CD8-positive, alpha-beta memory T cell (primary cell): ENCODE data around the gene HS3ST5. TPM values are rescaled to one million over a fixed set of nuclear protein-coding genes. Genes with fewer than 3 reads are reported as not detected.

Experiments used
- CTCF ChIA-PET: fragments of 350-600 bp; sonication (Branson Sonifier 250); formaldehyde crosslinking; loops from one replicate; lab custom pipeline; 2021; ENCODE audit warnings: antibody characterized with exemption; lab: Charles Lee
- POLR2A ChIA-PET: fragments of 350-600 bp; sonication (Branson Sonifier 250); formaldehyde crosslinking; loops from one replicate; lab custom pipeline; 2021; ENCODE audit warnings: antibody characterized with exemption; lab: Charles Lee
- DNase-seq, 5 donors: peaks; one replicate each; pipeline versions ENCODE4 v3.0.0 to v3.0.0-alpha.2; 2020 to 2022; ENCODE audit warnings: mixed read lengths in 1 of 5
- H3K27ac ChIP-seq: one replicate; pipeline ENCODE4 v1.7.0; 2013; ENCODE audit warnings: low read depth, mild to moderate bottlenecking, low read length, moderate library complexity
- H3K27me3 ChIP-seq: 2 replicates; pipeline ENCODE4 v1.7.0; 2013; ENCODE audit warnings: low read length, mild to moderate bottlenecking; ENCODE audit not compliant: insufficient read depth, poor library complexity, severe bottlenecking
- H3K36me3 ChIP-seq: 2 replicates; pipeline ENCODE4 v1.7.0; 2013; ENCODE audit warnings: mild to moderate bottlenecking, low read length, moderate library complexity; ENCODE audit not compliant: insufficient read depth
- H3K4me1 ChIP-seq: 2 replicates; pipeline ENCODE4 v1.7.0; 2013; ENCODE audit warnings: mild to moderate bottlenecking, low read length, moderate library complexity; ENCODE audit not compliant: insufficient read depth
- H3K4me3 ChIP-seq: 2 replicates; pipeline ENCODE4 v1.7.0; 2013; ENCODE audit warnings: mild to moderate bottlenecking, low read length
- H3K9me3 ChIP-seq: 2 replicates; pipeline ENCODE4 v1.7.0; 2013; ENCODE audit warnings: mild to moderate bottlenecking, low read length
- H3K27ac Mint-ChIP-seq, 8 donors: one replicate each; pipeline ENCODE4 v1.8.0; 2020 to 2021; ENCODE audit warnings: mixed read lengths in 8 of 8, mild to moderate bottlenecking in 6 of 8, inconsistent platforms in 3 of 8, moderate library complexity in 3 of 8
- H3K27me3 Mint-ChIP-seq, 2 donors: one replicate each; pipeline ENCODE4 v1.8.0; 2020 to 2021; ENCODE audit warnings: mixed read lengths in 2 of 2, mild to moderate bottlenecking in 1 of 2, moderate library complexity in 1 of 2
- H3K36me3 Mint-ChIP-seq, 3 donors: one replicate each; pipeline ENCODE4 v1.8.0; 2020 to 2021; ENCODE audit warnings: mixed read lengths in 3 of 3, inconsistent platforms in 1 of 3, mild to moderate bottlenecking in 1 of 3
- H3K4me1 Mint-ChIP-seq, 3 donors: one replicate each; pipeline ENCODE4 v1.8.0; 2020 to 2021; ENCODE audit warnings: mixed read lengths in 3 of 3, inconsistent platforms in 1 of 3, mild to moderate bottlenecking in 1 of 3
- H3K4me3 Mint-ChIP-seq, 7 donors: one replicate each; pipeline ENCODE4 v1.8.0; 2020 to 2021; ENCODE audit warnings: mixed read lengths in 7 of 7, mild to moderate bottlenecking in 6 of 7, moderate library complexity in 4 of 7, inconsistent platforms in 2 of 7
- H3K9me3 Mint-ChIP-seq, 5 donors: one replicate each; pipeline ENCODE4 v1.8.0; 2020 to 2022; ENCODE audit warnings: mixed read lengths in 5 of 5, mild to moderate bottlenecking in 3 of 5, moderate library complexity in 2 of 5, inconsistent platforms in 1 of 5
- polyA plus RNA-seq: library from polyadenylated mRNA; unstranded; fragments of 300-500 nt; fragmentation: Illumina TruSeq; gene quantifications from one replicate; pipeline ENCODE4 v1.2.3, GENCODE V29; 2021
- total RNA-seq, 2 experiments: library from RNA; stranded (reverse); gene quantifications; one replicate each; pipeline ENCODE4 v1.2.3, GENCODE V29; 2021

The HS3ST5 gene
- total and polyA plus RNA-seq, 3 experiments from 2014 or later: not detected

GRCh38 chr6:114346451-114346850 lies 3.6 kb upstream of the HS3ST5 start:
- Histone ChIP-seq H3K4me3 (no peak overlapping the region), H3K4me1 (no peaks in the 10 kb centered on the region), H3K27ac (no peak overlapping the region), H3K9me3 (no peaks in the 10 kb centered on the region), H3K36me3 (no peaks in the 10 kb centered on the region), H3K27me3 (no peaks in the 10 kb centered on the region)
- H3K27me3 Mint-ChIP-seq: peaks cover 9 to 15% of the 10 kb centered on the region in 2 donors
- H3K27ac Mint-ChIP-seq: peak overlapping the region in 1 of 8 donors; percentile 68
- ChIA-PET POLR2A (no interaction called here), CTCF (no interaction called here)
- no peak overlapping the region for H3K4me3 Mint-ChIP-seq
- H3K36me3 Mint-ChIP-seq: peaks cover 0 to 4% (median 0%) of the 10 kb centered on the region in 3 donors
- H3K9me3 Mint-ChIP-seq: peaks cover 0 to 8% (median 3%) of the 10 kb centered on the region in 5 donors
- no peak for DNase-seq
- H3K4me1 Mint-ChIP-seq: peaks cover 2 to 8% (median 4%) of the 10 kb centered on the region in 3 donors

DNA sequence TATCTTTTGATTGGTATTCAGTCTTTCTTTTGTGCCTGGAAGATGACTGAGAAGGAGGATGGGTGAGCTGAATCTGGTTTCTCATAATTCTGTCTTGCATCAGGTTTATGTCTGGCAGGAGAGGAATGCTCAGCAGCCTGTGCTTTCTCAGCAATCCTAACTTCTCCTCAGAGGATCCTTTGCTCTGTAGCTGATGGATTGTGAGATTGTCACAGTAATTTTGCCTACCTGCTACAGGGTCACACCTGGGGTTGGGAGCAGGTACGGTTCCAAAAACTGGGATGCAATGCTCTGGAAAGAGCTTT lies 2.1 kb upstream of the HS3ST5 start:
- DNase-seq: no peak
- Histone ChIP-seq H3K4me3 (no peak overlapping the region), H3K4me1 (no peaks in the 10 kb centered on the region), H3K27ac (no peak overlapping the region), H3K9me3 (no peaks in the 10 kb centered on the region), H3K27me3 (no peaks in the 10 kb centered on the region), H3K36me3 (no peaks in the 10 kb centered on the region)
- CTCF ChIA-PET: no interaction called here
- POLR2A ChIA-PET: no interaction called here
- H3K36me3 Mint-ChIP-seq: peaks cover 0 to 4% (median 0%) of the 10 kb centered on the region in 3 donors
- H3K4me3 Mint-ChIP-seq: no peak overlapping the region
- peaks cover 9 to 22% of the 10 kb centered on the region in 2 donors for H3K27me3 Mint-ChIP-seq
- peaks cover 0 to 7% (median 3%) of the 10 kb centered on the region in 5 donors for H3K9me3 Mint-ChIP-seq
- no peak overlapping the region for H3K27ac Mint-ChIP-seq
- H3K4me1 Mint-ChIP-seq: peaks cover 2 to 8% (median 4%) of the 10 kb centered on the region in 3 donors

- Histone ChIP-seq H3K9me3 (no peaks in the 10 kb centered on the region), H3K4me3 (no peak overlapping the region), H3K4me1 (no peaks in the 10 kb centered on the region), H3K27me3 (no peaks in the 10 kb centered on the region), H3K27ac (no peak overlapping the region), H3K36me3 (no peaks in the 10 kb centered on the region)
- H3K4me1 Mint-ChIP-seq: peaks cover 2 to 8% (median 4%) of the 10 kb centered on the region in 3 donors
- H3K9me3 Mint-ChIP-seq: peaks cover 0 to 7% (median 3%) of the 10 kb centered on the region in 5 donors
- CTCF ChIA-PET: no interaction called here
- H3K27ac Mint-ChIP-seq: no peak overlapping the region
- H3K36me3 Mint-ChIP-seq: peaks cover 0 to 4% (median 0%) of the 10 kb centered on the region in 3 donors
- no peak overlapping the region for H3K4me3 Mint-ChIP-seq
- POLR2A ChIA-PET: no interaction called here
- H3K27me3 Mint-ChIP-seq: peaks cover 9 to 22% of the 10 kb centered on the region in 2 donors
- DNase-seq: no peak
Observed at GRCh38 chr6:114344246-114344970, 1.6 kb upstream of the HS3ST5 start.

DNA sequence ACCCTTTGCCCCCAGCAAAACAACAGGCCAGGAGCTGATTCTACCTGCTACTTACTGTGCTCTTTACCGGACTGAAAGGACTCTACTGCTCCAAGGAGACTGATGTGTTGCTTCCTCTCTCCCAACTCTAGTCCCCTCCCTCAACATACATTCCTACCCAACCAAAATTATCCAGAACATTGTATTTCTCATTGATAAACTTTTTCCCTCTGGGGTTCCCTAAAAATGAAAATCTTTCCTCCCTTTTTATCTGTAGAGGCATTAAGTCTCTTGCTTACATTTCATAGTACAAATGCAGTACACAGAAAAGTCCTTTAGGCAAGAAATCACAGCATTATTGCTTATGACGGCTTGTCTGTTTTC lies 940 bp upstream of the HS3ST5 start:
- DNase-seq: no peak
- H3K4me1 Mint-ChIP-seq: peaks cover 2 to 8% (median 4%) of the 10 kb centered on the region in 3 donors
- H3K27ac ChIP-seq: no peak overlapping the region
- no peaks in the 10 kb centered on the region for H3K36me3 ChIP-seq
- H3K36me3 Mint-ChIP-seq: peaks cover 0 to 4% (median 0%) of the 10 kb centered on the region in 3 donors
- no peaks in the 10 kb centered on the region for H3K9me3 ChIP-seq
- peaks cover 0 to 7% (median 3%) of the 10 kb centered on the region in 5 donors for H3K9me3 Mint-ChIP-seq
- peaks cover 9 to 22% of the 10 kb centered on the region in 2 donors for H3K27me3 Mint-ChIP-seq
- ChIA-PET POLR2A (no interaction called here), CTCF (no interaction called here)
- H3K27me3 ChIP-seq: no peaks in the 10 kb centered on the region
- H3K4me1 ChIP-seq: no peaks in the 10 kb centered on the region
- H3K4me3 ChIP-seq: no peak overlapping the region
- no peak overlapping the region for H3K27ac Mint-ChIP-seq
- H3K4me3 Mint-ChIP-seq: no peak overlapping the region

GRCh38 chr6:114342086-114342825 lies 567 bp downstream of the HS3ST5 start:
- no peak for DNase-seq
- CTCF ChIA-PET: no interaction called here

DNA sequence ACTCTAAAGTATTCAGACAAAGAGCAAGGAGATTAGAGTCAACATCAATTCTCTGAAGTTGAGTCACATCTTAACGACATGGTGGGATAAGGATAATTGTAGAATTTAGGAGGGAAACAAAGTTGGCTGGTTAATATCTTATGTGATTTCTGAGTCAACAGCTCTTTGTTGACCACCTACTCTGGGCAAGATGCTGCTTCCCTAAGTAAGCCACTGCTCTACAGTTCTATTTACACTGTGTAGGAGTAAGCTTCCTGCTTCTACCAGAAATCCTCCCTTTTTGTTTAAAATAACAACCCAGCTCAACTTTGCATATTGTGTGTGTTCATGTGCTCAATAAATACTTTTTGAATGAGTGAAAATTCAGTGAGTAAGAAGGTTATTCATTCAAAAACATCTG lies 3.1 kb downstream of the HS3ST5 start:
- H3K4me3 Mint-ChIP-seq: no peak overlapping the region
- Histone ChIP-seq H3K4me1 (no peaks in the 10 kb centered on the region), H3K4me3 (no peak overlapping the region), H3K36me3 (no peaks in the 10 kb centered on the region), H3K27me3 (no peaks in the 10 kb centered on the region), H3K9me3 (no peaks in the 10 kb centered on the region), H3K27ac (no peak overlapping the region)
- no peak overlapping the region for H3K27ac Mint-ChIP-seq
- H3K9me3 Mint-ChIP-seq: peaks cover 0 to 7% (median 3%) of the 10 kb centered on the region in 5 donors
- peaks cover 9 to 22% of the 10 kb centered on the region in 2 donors for H3K27me3 Mint-ChIP-seq
- H3K36me3 Mint-ChIP-seq: peaks cover 0 to 4% (median 0%) of the 10 kb centered on the region in 3 donors
- peaks cover 2 to 8% (median 4%) of the 10 kb centered on the region in 3 donors for H3K4me1 Mint-ChIP-seq
- CTCF ChIA-PET: no interaction called here
- no peak for DNase-seq
- POLR2A ChIA-PET: no interaction called here

More at GRCh38 chr6:114342086-114342825, 567 bp downstream of the HS3ST5 start:
- H3K27me3 ChIP-seq: no peaks in the 10 kb centered on the region
- Mint-ChIP-seq H3K36me3 (peaks cover 0 to 4% (median 0%) of the 10 kb centered on the region in 3 donors), H3K27me3 (peaks cover 9 to 22% of the 10 kb centered on the region in 2 donors), H3K4me1 (peaks cover 2 to 8% (median 4%) of the 10 kb centered on the region in 3 donors), H3K4me3 (no peak overlapping the region), H3K27ac (no peak overlapping the region), H3K9me3 (peaks cover 0 to 7% (median 3%) of the 10 kb centered on the region in 5 donors)
- H3K9me3 ChIP-seq: no peaks in the 10 kb centered on the region
- H3K36me3 ChIP-seq: no peaks in the 10 kb centered on the region
- no peak overlapping the region for H3K4me3 ChIP-seq
- H3K4me1 ChIP-seq: no peaks in the 10 kb centered on the region
- POLR2A ChIA-PET: no interaction called here
- H3K27ac ChIP-seq: no peak overlapping the region

GRCh38 chr6:114334237-114334636 lies 8.6 kb downstream of the HS3ST5 start:
- Histone ChIP-seq H3K27ac (no peak overlapping the region), H3K27me3 (no peaks in the 10 kb centered on the region), H3K9me3 (no peaks in the 10 kb centered on the region), H3K36me3 (no peaks in the 10 kb centered on the region), H3K4me3 (no peak overlapping the region), H3K4me1 (no peaks in the 10 kb centered on the region)
- ChIA-PET CTCF (no interaction called here), POLR2A (no interaction called here)
- DNase-seq: no peak
- no peaks in the 10 kb centered on the region for H3K9me3 Mint-ChIP-seq
- H3K4me3 Mint-ChIP-seq: no peak overlapping the region
- H3K27ac Mint-ChIP-seq: no peak overlapping the region
- H3K36me3 Mint-ChIP-seq: no peaks in the 10 kb centered on the region
- H3K27me3 Mint-ChIP-seq: no peaks in the 10 kb centered on the region
- H3K4me1 Mint-ChIP-seq: no peaks in the 10 kb centered on the region

DNA sequence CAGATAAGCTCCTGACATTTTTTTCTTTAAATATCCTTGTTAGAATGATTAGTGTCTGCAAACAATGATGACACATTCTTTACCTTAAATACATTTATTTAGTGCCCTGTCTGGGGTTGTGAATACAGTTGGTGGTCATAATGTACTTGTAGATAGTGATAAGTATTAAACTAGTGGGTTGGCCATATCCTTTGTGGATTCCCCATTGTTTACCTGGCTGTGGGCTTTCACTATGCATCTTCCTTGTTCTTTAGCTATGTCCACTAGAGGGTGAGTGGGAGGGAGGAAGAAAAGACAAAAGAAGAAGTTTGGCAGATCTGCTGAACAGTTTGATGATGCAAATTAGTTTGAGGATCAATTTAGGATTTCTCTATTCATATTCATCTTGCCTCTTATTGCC lies 15.7 kb downstream of the HS3ST5 start:
- H3K9me3 Mint-ChIP-seq: no peaks in the 10 kb centered on the region
- Histone ChIP-seq H3K9me3 (no peaks in the 10 kb centered on the region), H3K4me1 (no peaks in the 10 kb centered on the region), H3K27me3 (no peaks in the 10 kb centered on the region), H3K4me3 (no peak overlapping the region), H3K36me3 (no peaks in the 10 kb centered on the region), H3K27ac (no peak overlapping the region)
- no peaks in the 10 kb centered on the region for H3K36me3 Mint-ChIP-seq
- POLR2A ChIA-PET: no interaction called here
- no peaks in the 10 kb centered on the region for H3K27me3 Mint-ChIP-seq
- H3K4me3 Mint-ChIP-seq: no peak overlapping the region
- DNase-seq: no peak
- CTCF ChIA-PET: no interaction called here
- no peak overlapping the region for H3K27ac Mint-ChIP-seq
- H3K4me1 Mint-ChIP-seq: no peaks in the 10 kb centered on the region
